ENCODE measurements around the gene UBE2E3.

UBE2E3 gene

DNA sequence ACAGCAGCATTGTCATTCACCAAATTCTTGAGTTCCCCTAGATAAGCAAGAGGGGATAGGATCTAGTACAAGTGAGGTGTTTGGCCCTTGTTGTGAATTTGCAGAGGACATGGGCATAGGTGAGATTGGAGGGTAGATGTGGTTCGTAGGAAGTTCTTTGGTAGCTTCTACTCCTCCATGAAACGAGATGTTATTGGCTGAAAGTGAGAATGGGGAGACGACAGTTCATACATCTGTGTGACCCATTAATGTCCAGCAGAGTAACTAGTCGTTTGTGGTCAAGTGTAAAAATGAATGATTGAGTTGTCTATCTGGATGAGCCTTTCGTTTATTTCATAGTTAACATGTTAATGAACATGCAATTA, 90.4 kb downstream of the UBE2E3 start:
- DNase-seq (ENCODE audit: extremely low read depth, insufficient read length) = no peak
- TF ChIP-seq, protein P1, sequence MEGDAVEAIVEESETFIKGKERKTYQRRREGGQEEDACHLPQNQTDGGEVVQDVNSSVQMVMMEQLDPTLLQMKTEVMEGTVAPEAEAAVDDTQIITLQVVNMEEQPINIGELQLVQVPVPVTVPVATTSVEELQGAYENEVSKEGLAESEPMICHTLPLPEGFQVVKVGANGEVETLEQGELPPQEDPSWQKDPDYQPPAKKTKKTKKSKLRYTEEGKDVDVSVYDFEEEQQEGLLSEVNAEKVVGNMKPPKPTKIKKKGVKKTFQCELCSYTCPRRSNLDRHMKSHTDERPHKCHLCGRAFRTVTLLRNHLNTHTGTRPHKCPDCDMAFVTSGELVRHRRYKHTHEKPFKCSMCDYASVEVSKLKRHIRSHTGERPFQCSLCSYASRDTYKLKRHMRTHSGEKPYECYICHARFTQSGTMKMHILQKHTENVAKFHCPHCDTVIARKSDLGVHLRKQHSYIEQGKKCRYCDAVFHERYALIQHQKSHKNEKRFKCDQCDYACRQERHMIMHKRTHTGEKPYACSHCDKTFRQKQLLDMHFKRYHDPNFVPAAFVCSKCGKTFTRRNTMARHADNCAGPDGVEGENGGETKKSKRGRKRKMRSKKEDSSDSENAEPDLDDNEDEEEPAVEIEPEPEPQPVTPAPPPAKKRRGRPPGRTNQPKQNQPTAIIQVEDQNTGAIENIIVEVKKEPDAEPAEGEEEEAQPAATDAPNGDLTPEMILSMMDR (IDR thresholded peaks at IDR 0.05; ENCODE audit: insufficient read depth, low read length, poor library complexity, severe bottlenecking) = no peak
- H3K4me3 ChIP-seq (replicated peaks; ENCODE audit: low read depth, low read length) = no peak overlapping the region
- H3K36me3 ChIP-seq (ENCODE audit: control insufficient read depth, insufficient read depth, low read length) = no peaks in the 10 kb centered on the region
- H3K27me3 ChIP-seq (replicated peaks; ENCODE audit: control insufficient read depth, insufficient read depth, low read length) = no peaks in the 10 kb centered on the region

DNA sequence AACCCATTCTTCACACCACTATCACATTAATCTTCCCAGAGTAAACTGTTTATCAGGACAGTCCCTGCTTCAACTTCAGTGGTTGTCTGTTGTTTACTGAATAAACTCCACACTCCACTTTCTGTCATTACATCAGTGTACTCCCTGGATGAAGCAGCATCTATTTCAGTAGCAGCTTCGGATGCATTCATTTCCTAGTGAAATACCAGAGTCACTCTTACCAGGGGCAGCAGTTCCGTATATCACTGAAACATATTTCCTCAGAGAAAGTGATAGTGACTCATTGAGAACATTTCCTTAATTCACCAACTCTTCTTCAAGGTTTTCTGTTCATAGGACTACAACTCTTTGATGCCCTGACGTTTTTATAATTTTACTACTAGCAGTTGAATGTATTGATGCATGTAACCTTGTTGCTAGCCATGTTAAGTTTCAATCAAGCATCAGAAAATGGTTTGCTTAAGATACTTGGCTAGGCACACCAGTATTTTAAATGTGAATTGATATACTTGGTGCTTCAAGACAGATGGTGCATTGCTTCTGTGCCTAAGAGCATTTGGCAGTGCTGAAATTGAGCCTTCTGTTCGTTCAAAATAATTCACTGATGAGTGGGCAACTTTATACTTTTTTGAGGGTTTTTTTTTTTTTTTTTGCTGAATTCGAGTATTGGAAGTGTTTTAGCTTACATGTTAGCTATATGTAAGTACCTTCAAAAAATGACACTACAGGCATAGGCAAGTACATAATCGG, 92.3 kb downstream of the UBE2E3 start:
- no peak for DNase-seq (ENCODE audit: extremely low read depth, insufficient read length)

DNA sequence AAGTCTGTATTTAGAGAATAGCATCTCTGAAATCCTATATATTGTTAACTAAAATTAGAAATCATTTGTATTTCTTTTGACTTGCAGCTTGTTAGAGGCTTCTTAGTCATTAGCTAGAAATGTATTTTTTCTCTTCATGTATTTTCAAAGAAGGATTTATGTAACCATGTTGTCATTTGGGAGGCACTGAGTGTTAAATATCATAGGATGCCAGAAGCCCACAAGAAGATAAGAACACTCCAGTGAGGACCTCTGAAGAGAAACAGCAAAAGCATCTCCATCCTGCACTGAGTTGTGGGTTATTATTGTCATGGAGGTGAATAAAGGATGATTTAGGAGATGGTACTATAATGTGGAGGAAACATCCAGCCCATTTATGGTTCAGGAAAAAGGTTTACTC, 93.5 kb downstream of the UBE2E3 start:
- no peaks in the 10 kb centered on the region for H3K36me3 ChIP-seq (ENCODE audit: control insufficient read depth, insufficient read depth, low read length)
- no peak for DNase-seq (ENCODE audit: extremely low read depth, insufficient read length)
- TF ChIP-seq, protein P1 (IDR thresholded peaks at IDR 0.05; ENCODE audit: insufficient read depth, low read length, poor library complexity, severe bottlenecking) = no peak
- H3K4me3 ChIP-seq (replicated peaks; ENCODE audit: low read depth, low read length) = no peak overlapping the region
- H3K27me3 ChIP-seq (replicated peaks; ENCODE audit: control insufficient read depth, insufficient read depth, low read length) = no peaks in the 10 kb centered on the region

More for the DNA sequence above, 92.3 kb downstream of the UBE2E3 start:
- TF ChIP-seq, protein P1 (IDR thresholded peaks at IDR 0.05; ENCODE audit: insufficient read depth, low read length, poor library complexity, severe bottlenecking) = no peak
- Histone ChIP-seq H3K36me3 (ENCODE audit: control insufficient read depth, insufficient read depth, low read length) (no peaks in the 10 kb centered on the region), H3K27me3 (replicated peaks; ENCODE audit: control insufficient read depth, insufficient read depth, low read length) (no peaks in the 10 kb centered on the region), H3K4me3 (replicated peaks; ENCODE audit: low read depth, low read length) (no peak overlapping the region)

DNA sequence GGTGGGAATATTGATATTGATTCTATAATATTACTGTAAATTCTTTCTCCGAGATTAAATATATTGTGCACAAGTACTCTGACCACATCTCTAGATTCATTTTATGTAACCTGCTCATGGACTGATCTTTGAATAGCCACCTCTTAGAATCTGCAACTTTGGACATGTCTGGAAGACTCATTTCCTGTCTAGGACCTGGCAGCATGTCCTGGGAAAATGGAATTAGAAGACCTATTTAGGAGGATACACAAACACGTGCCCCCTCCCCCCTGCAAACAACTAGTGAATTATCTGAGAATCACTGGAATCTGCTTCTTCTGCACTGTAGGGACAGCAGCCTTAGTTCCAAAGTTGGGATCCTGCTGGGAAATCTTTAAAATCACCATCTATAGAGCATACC, 94.1 kb downstream of the UBE2E3 start:
- DNase-seq (ENCODE audit: extremely low read depth, insufficient read length) = no peak
- H3K27me3 ChIP-seq (replicated peaks; ENCODE audit: control insufficient read depth, insufficient read depth, low read length) = no peaks in the 10 kb centered on the region
- no peak overlapping the region for H3K4me3 ChIP-seq (replicated peaks; ENCODE audit: low read depth, low read length)
- TF ChIP-seq, protein P1 (IDR thresholded peaks at IDR 0.05; ENCODE audit: insufficient read depth, low read length, poor library complexity, severe bottlenecking) = no peak
- H3K36me3 ChIP-seq (ENCODE audit: control insufficient read depth, insufficient read depth, low read length) = no peaks in the 10 kb centered on the region

DNA sequence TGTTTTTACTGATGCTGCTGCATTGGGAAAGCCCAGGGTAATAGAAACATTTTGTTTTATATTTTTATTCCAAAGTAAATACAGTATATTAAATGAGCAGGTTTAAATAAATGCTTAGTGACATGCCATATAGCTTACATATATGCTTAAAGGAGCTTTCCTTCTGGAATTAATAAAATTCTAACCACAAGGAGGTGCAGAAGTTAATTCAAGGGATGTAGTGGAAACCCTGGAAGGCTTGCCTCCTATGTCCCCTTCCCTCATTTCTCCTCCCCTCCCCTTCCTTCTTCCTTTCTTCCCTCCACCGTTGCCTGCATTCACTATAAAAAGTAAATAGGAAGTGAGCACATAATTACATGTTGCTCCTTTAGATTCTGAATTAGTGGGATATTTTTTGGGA, 96.3 kb downstream of the UBE2E3 start:
- no peak for DNase-seq (ENCODE audit: extremely low read depth, insufficient read length)
- H3K27me3 ChIP-seq (replicated peaks; ENCODE audit: control insufficient read depth, insufficient read depth, low read length) = no peaks in the 10 kb centered on the region
- H3K36me3 ChIP-seq (ENCODE audit: control insufficient read depth, insufficient read depth, low read length) = no peaks in the 10 kb centered on the region
- no peak overlapping the region for H3K4me3 ChIP-seq (replicated peaks; ENCODE audit: low read depth, low read length)
- TF ChIP-seq, protein P1 (IDR thresholded peaks at IDR 0.05; ENCODE audit: insufficient read depth, low read length, poor library complexity, severe bottlenecking) = no peak

All from GM06990 (cell line).